HG03039 (cell line): ENCODE measurements around the gene SRRM4.
"Not testable (repeated sequence)": the region's sequence is repeated elsewhere in the genome, so short reads cannot be mapped to it uniquely, and the experiment has no call there.

Experiments
- ATAC-seq: cut with Tn5 transposase; IDR thresholded peaks from one replicate; pipeline ENCODE4 v1.9.1; 2021; ENCODE audit warnings: mild to moderate bottlenecking, moderate library complexity; ENCODE audit not compliant: unreplicated experiment

SRRM4 gene

DNA sequence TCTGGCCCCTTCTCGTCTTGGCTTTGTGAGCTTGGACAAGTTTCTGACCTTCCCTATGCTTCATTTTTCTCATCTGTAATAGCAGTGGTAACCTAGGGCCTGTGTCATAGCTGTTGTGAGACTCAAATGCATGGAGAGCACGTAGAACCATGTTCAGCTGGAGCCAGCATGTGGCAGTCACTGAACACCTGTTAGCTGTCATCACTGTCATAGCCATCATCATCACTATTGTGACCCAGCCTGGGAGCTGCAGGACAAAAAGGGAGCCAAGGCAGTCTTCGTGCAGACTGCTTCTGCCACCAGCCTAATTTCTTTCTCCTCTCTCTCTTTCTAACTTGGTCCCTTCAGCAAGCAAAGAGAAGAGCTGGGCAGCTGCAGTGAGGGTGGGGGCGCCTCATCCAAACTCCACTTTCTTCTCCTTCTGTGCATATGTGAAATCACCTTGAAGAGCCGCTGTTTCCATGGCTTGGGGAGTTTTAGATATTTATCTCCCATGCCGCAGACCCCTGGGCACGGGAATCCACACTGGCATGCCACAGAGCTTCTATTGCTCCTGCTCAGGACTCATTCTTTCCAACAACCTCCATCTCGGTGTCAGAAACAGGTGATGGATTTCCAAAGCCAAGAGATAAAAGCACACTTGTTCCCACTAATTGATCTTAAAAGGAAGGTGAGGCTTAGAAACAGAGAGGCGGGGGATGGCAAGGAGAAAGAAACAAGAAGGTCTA is 87.0 kb downstream of the SRRM4 start:
- no peak for ATAC-seq

DNA sequence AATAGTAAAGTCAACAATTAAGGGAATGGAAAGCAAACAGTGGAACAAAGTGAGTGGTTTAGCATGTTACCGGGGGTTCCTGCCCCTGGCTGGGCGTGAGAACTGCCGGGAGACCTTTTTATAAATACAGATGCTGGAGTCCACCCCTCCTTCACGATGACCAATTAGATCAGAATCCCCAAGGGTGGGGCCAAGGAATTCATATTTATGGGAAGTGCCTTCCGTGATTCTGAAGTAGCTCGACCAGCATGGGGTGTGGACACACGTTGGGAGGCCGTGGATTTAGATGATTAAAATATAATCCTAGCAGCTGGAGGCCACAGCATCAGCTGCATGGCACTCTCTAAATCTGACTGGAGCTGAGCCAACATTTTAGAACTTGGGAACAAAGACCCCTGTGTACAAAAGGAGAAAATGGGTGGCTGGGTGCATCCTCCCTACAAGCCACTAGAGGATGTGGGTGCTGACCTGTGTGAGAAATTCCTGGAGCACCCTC is 87.9 kb downstream of the SRRM4 start:
- ATAC-seq: no peak

DNA sequence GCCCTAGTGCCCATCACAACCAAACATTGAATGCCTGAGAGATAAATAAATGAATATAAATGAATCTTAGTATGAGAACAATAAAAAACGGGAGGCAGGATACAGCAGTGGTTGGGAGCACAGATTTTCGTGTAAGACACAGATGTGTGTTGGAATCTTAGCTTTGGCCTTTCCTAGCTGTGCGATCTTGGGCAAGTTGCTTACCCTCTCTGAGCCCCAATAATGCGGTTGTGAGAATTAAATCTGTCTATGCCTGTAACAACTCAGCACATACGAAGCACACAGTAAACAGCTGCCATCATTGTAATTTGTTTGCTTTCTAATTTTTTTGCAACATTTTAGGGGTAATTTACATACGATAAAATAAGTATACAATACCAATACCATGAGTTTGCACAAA is 89.8 kb downstream of the SRRM4 start:
- ATAC-seq: no peak

DNA sequence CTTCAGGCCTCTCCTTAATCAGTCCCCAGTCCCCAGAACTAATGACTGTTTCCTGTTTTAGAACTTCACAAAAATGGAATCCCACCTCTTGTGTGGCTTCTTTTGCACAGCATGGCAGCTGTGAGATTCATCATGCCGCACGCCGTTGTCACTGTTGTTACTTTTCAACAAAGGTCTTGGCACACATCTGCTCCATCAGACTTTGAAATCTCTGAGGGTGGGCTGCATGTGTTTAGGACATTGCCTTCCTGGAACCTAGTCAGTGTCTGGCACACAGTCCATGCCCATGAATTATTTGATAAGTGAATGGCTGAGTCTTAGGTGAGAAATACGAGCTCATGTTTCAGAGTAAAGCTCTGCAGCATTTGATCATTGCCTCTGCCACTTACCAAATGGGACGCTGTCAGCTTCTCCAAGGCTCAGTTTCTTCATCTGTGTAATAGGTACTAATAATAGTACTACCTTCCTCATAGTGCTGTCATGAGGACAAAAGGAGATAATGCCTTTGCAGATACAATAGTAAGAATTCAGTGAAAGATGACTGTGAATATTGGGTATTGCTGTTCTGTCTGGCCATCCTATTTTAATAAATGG is 90.4 kb downstream of the SRRM4 start:
- ATAC-seq: no peak

DNA sequence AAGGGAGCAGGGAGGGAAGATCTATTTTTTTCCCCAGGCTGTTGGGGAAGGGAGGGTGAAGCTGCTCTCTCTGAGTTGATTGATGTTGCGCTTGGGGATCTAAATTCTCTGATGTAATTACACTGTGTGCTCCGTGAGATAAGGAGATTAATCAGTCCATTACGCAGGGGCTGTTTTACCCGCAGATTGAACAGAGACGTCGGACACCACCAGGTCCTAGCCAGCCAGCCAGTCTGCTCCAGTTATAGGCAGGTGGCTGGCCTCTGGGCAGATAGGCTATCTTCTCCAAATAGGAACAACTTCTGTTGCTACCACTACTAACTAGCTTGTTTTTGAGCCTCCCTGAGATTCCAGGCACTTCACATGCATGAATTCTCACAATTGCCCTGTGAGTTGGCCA is 91.1 kb downstream of the SRRM4 start:
- ATAC-seq: no peak

DNA sequence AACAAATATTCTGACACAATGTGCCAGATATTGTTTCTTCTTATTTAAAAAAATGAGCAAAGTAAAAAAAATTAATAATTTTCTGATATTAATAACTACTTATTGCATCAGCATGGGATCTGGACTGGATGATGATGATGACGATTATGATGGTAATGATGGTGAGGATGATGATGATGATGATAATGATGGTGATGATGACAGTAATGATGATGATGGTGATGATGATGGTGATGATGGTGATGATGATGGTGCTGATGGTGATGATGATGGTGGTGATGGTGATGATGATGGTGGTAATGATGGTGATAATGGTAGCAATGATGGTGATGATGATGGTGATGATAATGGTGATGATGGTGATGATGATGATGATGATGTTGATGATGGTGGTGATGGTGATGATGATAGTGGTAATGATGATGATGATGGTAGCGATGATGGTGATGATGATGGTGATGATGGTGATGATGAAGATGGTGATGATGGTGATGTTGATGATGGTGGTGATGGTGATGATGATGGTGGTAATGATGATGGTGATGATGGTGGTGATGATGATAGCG is 94.0 kb downstream of the SRRM4 start:
- no peak for ATAC-seq

DNA sequence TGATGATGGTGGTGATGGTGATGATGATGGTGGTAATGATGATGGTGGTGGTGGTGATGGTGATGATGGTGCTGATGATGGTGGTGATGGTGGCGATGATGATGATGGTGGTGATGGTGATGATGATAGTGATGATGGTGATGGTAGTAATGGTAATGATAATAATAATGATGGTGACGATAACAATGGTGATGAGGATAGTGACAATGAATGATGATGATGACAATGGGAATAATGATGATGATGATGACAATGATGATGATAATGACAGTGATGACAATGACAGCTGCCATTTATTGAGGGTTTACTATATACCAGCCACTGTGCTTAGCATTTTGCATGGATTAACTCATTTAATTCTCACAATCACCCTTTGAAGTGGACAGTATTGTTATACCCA is 94.6 kb downstream of the SRRM4 start:
- no peak for ATAC-seq

DNA sequence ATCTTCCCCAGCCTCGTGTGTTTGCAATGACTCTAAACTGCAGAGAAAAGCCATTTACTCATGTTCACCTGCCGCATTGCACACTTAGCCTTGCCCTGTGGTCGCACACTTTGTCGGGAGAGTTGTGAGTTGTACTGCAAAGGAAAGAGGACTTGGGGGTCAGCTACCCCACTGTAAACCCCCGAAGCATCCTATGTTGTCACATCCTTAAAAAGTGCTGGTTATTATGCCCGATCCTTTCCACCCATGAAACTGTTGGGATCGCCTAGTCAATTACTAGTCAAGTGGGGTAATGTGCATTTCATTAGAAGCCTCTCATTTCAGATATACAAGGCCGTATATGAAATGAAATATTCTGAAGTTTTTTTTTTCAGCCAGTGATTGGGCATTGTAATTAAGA is 98.2 kb downstream of the SRRM4 start:
- no peak for ATAC-seq

DNA sequence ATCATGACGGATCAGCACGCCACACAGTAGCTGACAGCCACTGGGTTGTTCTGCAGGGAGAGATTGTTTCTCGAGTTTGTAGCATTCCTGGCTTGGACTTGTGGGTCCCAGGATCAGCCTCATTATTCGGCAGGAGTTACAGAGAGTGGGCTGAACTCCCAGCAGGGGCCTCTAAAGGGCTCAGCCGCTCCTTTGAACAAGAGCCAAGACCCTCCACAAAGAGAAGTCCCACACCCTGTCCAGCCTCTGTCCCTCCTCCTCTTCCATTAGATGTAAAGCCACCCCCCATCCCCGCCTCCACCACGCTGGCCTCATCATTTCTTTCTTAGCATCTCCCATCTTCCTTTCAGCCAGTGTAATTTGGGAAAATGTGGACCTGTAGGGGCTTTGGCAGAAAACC is 100.7 kb downstream of the SRRM4 start:
- no peak for ATAC-seq

DNA sequence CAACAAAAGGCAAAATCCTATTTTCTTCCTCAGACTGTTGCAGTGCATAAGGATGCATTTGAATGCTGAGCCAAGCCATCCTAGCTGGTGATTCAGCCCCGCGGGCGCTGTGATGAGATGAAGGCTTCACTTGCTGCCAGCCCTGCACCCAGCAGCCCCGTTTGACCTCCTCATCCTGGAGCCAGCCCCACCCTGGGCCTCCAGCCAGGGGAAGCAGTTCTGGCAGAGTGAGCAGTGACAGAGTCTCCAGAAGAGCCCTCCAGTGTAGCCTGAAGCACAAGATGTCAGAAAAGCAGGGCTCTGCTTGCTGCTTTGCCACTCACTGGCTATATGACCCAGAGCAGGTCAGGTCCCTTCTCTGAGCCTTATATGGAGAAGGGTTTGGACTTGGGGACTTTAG is 101.2 kb downstream of the SRRM4 start:
- ATAC-seq: no peak

DNA sequence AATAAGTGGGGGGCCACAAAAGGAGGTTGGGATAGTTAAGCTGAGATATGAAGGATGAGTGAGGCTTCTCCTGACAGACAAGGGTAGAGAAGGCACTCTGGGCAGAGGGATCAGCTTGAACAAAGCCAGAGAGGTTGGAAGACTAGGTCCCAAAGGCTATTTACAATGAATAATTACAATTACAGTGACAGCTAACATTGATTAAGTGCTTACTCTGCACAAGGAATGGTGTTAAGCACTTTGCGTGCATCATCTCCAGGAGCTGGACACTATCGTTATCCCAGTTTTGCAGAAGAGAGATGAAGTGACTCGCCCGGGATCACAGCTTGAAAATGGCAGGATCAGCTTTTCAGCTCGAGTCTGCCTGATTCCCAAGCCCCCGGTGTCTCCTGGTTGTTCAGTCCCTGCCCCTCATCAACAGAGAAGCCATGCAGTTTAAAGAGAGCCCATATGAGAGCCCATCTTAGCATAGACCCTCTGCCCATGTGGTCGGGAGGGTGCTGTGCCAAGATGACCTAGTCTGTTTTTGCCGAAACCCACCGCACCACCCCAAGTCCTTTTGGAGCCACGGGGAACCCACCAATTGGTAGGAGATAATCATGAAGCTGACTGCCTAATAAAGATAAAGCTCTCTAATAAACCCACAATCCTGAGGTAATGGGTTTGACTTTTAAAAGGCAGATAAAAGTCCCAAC is 107.5 kb downstream of the SRRM4 start:
- no peak for ATAC-seq

DNA sequence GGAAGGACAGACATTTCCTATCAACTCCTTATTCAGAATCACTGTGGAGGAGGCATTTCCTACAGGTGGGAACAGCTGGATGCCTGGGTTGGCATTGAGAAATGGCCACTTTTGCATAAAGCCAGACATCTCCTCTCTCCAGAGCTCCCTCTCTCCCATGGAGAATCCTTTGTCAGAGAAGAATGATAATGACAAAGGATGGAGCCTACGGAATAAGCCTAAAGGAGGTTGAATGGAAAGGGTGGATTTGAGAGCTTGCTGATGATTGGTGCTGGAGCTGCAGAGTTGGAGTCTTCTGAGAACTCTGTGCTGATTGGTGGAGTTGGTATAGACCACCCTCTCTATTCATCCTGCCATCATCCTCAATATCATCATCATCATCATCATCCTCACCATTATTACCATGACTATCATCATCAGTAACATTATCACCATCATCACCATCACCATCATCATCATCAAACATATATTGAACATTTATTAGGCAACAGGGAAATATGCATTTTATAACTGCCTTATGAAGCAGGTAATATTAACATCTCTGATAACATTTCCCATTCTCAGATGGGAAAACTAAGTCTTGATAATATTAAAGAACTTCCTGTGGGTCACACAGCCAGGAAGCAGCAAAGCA is 108.2 kb downstream of the SRRM4 start:
- ATAC-seq: no peak

DNA sequence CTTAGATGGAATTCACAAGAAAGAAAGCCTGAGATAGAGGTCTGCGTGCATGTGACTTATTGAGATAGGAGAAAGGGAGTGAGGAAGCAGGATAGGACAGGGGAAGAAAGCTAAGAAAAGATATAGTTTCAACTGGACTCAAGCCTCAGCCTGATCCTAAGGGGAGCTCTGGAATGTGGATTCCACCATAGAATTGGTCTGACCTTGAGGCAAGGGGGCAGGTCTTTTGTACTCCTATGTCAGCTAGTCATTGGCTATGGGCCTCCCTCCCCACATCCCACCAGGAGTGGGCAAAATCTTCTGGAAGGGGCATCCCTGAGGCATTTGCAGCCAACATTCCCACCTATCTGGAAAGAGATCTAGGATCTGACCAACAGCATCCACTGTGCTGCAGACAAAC is 108.9 kb downstream of the SRRM4 start:
- ATAC-seq: no peak

DNA sequence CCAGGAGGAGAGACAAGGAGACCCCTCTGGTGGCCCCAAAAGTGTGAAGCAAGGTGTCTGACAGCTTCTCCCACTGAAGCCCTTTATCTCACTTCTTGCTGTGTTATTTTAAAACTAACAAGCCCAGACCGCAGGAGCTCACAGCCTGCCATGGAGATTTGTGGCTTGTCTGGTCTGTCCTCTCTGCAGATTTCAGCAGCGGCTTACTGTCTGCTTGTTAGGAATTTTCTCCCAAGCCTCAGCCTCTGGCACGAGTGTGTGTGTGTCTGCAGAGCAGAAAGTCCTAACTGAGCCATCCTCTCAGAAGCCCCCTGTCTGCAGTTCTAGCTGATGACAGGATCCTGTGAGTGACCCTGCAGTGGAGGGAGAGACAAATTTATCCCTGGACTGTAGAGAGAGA is 109.5 kb downstream of the SRRM4 start:
- ATAC-seq: no peak

DNA sequence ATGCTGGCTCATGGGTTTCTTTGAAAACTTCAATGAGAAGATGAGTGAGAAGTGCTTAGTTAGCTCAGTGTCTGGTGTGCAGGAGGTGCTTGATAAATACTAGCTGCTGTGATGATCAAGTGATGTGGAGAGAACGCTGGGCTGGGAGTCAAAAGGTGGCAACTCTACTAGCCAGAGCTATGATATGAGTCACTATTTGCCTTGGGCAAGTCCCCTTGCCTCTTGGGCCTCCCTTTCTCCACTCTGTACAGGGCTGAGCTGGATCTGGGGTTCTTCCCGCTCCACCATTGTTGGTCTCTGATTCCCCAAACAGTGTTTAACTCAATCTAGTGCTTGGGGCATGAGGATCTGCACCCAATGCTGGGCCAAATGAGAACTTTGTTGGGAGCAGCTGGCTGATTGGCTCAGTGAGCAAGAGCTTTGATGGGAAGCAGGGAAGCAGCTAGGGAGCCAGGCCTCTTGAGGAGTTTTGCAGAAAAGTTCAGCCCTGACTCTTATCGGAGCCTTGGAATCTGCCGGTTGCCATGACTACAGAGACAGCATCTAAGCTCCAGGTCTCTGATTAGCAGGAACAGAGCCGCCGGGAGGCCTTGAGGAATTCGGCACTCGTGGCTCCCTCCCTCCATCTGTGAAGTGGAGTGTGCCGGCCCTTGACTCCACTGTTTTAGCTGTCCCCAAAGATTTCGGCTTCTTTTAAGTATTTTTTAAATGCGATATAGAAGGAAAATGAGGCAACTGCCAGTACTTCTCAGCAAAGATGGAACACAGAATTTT is 115.3 kb downstream of the SRRM4 start:
- no peak for ATAC-seq

DNA sequence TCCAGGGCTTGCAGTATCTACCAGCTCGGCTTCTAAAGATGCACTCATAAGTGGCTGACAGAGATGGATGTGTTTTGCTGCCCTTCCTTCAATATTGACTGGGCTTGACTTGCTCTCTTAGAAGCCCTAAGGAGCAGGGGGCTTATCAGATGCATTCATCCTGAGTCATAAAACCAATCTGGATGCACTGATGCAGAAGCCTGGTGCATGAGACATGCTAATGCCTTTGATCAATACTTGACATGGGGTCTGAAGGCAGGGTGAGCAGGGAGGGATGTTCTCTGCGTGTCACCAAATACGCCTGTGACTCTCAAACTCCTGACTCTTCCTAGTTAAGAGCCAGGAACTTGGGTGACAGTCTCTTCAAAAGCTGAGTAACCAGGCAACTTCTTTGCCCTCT is 119.6 kb downstream of the SRRM4 start:
- no peak for ATAC-seq

DNA sequence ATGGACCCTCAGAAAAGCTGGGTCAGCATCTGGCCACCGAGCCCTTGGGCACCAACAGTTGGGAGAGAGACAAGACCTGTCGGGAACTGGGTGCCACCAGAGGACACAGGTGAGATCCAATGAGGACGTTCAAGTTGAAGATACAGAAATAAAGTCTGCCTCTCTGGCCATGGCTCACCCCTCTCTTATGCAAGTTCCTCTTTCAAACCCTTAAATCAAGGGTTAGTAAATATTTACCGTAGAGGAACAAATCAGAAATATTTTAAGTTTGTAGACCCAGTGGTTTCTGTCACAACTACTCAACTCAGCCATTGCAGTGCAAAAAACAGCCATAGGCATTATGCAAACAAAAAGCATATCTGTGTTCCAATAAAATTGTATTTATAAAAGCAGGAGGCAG is 120.9 kb downstream of the SRRM4 start:
- ATAC-seq: no peak

DNA sequence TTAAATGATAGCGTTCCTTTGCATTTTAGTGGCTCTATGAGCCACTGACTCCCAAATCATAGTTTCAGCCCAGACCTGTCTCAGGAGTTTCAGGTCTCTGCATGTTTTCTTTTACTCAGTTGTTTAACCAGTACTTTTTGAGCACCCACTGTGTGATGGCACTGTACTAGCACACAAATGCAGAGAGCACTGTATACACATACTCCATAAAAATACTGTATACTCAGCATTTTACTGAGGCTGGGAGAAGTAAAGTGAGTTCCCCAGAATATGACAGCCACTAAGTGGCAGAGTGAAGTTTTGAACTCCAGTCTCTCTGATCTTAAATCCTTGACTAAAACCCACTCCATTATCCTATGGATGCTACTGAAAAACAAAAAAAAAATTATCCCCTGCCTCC is 121.4 kb downstream of the SRRM4 start:
- ATAC-seq: no peak

DNA sequence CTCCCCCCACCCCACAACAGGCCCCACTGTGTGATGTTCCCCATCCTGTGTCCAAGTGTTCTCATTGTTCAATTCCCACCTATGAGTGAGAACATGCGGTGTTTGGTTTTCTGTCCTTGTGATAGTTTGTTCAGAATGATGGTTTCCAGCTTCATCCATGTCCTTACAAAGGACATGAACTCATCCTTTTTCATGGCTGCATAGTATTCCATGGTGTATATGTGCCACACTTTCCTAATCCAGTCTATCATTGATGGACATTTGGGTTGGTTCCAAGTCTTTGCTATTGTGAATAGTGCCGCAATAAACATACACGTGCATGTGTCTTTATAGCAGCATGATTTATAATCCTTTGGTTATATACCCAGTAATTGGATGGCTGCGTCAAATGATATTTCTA is 123.6 kb downstream of the SRRM4 start:
- ATAC-seq: not testable (repeated sequence)

DNA sequence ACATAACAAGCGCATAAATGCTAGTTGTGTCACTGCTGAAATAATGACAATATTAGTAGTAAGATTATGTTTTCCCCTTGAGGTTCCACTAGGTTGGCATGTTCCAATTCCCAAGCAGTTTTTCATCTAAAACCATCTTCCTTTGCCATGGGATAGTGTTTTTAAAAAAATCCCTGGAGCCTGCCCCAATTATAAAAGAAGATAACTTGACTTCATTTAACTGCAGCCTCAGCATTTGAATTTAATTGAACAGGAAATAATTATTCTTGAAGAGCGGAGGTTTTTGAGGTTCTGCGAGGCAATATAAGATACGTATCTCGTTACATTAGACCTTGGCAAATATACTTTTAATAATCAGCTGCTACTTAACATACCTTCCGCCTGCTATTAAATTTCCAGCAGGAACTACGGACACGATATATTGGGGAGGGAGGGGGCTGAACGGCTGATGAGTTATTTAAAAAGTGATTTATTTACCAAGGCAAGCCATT is 132.2 kb downstream of the SRRM4 start:
- no peak for ATAC-seq
